HG02884 (cell line): ENCODE measurements around the gene PCDH1.
"Not testable (repeated sequence)": the region's sequence is repeated elsewhere in the genome, so short reads cannot be mapped to it uniquely, and the experiment has no call there.

Experiments
- ATAC-seq: cut with Tn5 transposase; IDR thresholded peaks from one replicate; pipeline ENCODE4 v1.9.1; 2021; ENCODE audit warnings: mild to moderate bottlenecking, moderate library complexity; ENCODE audit not compliant: unreplicated experiment

The PCDH1 gene

GRCh38 chr5:141902015-141902814, 24.0 kb upstream of the PCDH1 start:
- no peak for ATAC-seq

- ATAC-seq, result no peak
Measured at GRCh38 chr5:141898448-141899049, 20.3 kb upstream of the PCDH1 start.

DNA sequence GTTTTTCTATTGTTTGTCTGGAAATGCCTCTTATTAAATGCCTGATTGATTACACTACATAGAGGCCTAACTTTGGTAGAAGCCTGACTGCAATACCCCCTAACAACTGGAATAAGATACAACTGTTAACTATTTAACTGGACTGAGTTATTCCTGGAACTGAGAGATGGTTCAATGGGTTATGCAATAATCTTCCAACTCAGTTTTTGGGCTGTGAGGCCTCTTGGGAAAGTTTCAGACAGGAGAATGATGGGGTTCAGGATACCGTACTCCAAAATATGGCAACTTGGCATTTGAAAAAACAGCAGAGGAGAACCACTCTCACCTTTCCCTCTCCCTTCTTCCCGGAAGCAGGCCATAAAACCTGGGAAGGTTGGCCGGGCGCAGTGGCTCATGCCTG, 19.2 kb upstream of the PCDH1 start:
- ATAC-seq, result no peak

GRCh38 chr5:141890429-141890828, 12.2 kb upstream of the PCDH1 start:
- ATAC-seq, result not testable (repeated sequence)

- no peak for ATAC-seq
Measured at GRCh38 chr5:141889282-141889871, 11.2 kb upstream of the PCDH1 start.

- no peak for ATAC-seq
Measured at GRCh38 chr5:141883892-141884318, 5.7 kb upstream of the PCDH1 start.

- ATAC-seq, result no peak
Measured at GRCh38 chr5:141883184-141883891, 5.1 kb upstream of the PCDH1 start.

- ATAC-seq, result no peak
Measured at GRCh38 chr5:141882594-141883183, 4.5 kb upstream of the PCDH1 start.

GRCh38 chr5:141881886-141882285, 3.7 kb upstream of the PCDH1 start:
- ATAC-seq, result no peak

DNA sequence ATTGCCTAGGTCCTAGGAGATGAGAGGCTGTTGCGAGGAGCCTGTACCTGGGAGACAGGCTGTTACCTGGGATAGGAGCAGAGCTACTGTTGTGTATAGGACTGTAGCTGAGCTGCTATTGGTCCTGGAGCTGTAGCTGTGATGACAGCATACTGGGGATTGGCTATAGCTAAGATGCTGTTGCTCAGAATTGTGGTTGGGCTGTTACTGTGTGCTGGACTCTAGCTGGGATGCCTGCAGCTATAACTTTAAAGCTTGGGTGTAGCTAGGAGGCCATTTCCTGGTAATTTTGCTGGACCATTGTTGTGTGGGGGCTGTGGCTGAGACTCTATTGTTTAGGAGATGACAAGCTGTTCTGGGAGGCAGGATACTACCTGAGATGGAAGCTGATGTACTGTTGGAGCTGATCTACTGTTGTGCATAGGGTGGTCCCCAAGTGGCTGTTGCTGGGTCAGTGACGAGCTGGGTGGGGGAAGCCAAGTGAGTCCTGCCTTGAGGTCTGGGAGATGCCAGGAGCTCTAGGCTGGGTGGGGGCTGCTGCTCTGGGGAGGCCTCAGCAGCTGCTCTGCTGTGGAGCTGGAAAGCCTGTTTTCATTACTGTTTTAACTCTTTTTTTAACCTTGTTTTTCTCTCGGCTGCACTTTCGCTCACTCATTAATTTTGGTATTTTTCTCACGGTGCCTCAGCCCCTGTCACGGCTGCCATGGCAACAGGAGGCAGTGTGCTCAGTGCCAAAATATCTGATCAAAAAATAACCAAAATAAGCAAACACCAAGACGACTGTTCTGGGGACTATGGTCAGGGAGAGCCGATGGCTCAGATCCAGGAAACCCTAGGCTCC, 3.0 kb upstream of the PCDH1 start:
- ATAC-seq, result no peak

DNA sequence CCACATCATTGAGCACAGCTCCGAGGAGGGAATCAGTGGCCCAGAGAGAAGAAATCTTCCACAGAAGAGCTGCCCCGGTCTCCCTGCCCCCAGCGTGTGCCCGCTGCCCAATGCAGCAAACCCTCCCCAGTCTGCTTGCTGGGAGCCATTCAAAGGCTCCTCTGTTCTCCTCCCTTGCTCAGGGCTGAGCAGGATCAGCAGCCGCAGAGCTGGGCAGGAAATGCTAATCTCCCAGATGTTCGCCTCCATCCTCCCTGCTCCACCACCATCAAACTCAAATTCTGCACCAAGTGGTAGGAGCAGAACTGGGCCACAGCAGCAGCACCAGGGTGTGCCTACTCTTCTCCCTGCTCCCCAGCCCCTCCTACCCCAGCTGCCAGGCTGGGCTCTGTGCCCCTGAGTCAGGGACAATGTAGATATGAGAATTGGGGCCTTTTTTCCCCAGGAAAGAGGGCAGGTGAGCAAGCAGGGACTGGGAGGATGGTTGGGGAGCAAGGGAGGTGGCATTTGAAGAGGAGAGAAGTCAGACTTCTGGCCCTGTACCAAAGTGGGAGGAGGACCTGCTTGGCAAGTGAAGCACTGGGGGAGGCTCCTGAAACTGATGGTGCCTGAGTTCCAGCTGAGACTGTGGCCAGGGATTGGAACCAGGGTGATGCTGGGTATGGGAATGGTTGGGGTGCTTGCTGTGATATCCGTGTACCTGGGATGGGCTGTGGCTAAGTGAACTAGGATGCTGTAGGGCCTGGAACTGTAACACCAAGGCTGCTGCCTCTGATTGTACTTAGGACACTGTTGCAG, 1.9 kb upstream of the PCDH1 start:
- ATAC-seq, result no peak

- no peak for ATAC-seq
Measured at GRCh38 chr5:141879426-141879759, 1.2 kb upstream of the PCDH1 start.

GRCh38 chr5:141878711-141879425, 658 bp upstream of the PCDH1 start:
- peak; percentile 94 for ATAC-seq

- ATAC-seq, result no peak
Measured at GRCh38 chr5:141877356-141878185, 639 bp downstream of the PCDH1 start.

DNA sequence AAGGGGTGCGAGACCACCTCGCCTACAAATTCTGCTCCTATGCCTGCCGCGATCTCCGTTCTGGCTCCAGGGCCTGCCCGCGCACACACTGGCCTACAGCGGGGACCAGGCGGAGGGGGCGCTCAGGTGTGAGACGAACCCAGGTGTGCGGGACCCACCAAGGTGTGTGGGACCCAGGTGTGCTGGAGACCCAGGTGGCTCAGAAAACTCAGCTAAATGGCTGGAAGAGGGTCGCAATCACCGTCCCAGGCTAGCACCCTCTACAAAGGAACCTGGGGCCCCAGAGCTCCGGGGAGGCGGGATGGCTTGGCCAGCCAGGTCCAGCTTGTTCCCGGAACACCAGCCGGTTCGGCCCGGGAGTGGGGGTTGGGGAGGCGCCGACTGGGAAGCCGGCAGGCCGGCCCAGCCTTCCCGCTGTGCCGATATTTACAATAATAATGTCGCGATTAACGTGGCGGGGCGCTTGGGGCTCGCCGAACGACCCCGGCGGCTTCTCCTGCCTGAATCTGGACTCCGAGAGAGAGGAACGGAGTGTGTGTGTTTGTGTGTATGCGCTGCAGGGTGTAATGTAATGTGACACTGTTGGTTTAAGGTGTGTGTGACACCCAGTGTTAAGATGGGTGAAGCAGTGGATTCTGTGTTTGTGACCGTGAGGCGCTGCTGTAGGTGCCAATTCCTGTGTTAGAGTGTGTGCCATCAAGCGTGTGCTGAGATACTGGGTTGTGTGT, 1.4 kb downstream of the PCDH1 start:
- no peak for ATAC-seq

DNA sequence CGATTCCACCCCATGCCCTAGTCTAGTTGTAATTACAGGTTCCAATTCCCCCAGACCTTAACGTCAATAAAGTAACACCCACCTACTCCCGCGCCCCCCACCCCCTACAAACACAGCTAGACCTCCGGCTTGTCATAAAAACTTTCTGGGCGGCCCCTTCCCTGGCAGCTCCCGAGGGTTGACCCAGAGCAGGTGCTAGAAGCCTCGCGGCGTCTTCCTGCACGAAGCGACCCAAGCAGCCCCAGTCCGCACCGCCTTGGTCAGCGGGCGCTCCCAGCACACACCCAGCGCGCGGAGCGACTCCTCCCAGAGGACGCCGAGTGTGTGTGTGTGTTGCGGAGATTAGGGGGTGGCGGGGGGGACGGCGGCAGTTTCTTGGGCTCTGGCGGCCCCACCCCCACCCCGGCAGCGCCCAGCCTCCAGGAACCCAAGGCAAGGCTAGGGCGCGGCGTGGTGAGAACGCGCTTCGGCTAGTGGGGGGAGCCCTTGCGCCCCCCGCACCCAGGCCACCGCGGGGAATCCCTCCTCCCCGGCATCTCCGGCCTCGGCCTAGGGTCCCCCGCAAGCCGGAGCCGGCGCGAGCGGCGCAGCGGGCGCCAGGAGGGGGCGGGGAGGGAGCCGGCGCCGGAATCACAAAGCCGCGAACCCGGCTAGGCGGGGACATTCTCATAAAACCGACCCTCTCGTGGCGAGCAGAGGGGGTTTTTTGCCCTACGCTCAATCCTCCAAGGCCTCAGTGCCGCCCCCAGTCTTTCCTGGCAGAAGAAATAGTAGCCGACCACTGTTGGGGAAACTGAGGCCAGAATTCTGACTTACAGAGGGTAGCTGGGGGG, 2.2 kb downstream of the PCDH1 start:
- no peak for ATAC-seq
